DMS153 (cell line): ENCODE measurements around the gene LENG9.

Source experiments
- DNase-seq: peaks from one replicate; lab custom pipeline; 2025; lab: John Stamatoyannopoulos, UW

Gene LENG9

DNA sequence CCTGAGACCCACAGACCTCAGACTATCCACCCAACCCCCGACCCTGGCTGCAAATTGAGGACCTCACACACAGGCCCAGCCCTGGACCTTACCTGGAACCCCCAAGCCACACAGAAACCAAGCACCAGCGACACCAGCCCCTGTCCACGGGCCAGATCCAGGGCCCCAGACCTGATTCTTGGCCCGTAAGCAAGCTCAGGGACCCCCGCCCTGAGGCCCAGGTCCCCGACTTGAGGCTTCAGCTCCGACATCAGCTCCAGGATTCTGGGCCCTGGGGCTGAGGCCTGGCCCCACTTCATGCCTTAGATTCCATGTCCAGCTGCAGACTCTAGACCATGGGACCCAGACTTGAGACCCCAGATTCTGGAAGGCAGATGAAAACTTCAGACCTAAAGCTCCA lies 42.1 kb downstream of the LENG9 start:
- DNase-seq = no peak

DNA sequence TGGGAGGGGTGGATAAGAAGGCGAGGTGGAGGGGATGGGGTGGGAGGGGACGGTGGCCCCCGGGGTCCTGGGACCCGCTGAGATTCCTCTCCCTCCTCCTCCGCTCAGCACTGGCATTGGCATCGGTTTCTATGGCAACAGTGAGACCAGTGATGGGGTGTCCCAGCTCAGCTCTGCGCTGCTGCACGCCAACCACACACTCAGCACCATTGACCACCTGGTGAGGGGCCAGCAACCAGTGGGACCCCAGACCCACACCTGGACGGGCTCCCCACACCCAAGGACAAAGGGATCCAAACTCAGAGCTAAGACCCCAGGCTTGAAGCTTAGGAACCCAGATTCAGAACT lies 42.4 kb downstream of the LENG9 start:
- DNase-seq = no peak

DNA sequence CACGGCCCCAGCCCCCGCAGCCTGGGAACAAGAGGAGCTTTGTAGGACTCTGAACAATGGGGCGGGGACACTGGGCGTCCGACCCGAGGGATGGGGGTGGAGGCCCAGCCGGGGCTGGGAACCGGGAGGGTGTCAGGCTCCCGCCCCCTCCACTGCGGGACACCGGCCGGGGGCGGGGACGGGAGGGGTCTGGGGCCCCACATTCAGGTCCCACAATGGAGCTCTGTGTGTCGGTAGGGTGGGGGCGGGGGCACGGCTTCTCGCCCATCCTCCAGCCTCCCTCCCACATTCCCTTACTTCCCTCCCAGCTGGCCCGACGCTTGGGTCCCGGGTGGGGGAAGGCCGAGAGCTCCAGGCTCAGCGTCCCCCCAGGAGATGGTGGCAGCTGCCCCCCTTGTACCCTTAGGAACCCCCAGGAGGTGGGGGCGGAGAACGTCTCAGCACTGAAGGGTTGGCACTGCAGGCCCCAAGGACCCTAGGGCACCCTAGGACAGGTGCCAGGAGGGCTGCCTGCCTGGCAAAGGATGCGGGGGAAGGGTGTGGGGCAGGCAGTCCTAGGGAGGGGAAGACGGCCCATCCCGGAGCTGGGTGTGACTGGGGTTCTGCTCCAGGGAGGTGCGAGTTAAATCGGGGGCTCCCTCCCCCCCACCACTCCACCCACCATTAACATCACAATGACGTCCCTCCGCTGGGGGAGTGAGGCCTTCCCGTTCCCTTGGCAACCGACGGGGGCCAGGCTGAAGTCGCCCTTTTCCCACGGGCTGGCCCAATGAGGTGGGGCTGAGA lies 43.0 kb downstream of the LENG9 start:
- no peak for DNase-seq

DNA sequence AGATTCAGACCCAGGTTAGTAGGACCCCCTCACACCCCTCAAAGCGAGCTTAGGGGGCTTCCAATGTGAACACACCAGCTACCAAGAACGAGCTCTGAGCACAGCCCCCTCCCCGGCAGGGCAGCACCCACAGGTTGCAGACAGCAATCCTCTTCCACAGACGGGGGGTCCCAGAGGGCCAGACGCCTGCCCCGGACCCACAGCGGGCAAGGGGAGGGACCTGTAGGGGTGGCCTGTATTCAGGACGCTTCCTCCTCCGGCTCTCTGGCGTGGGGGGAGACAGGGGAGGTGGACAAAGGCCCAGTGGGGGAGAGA lies 43.6 kb downstream of the LENG9 start:
- no peak for DNase-seq

DNA sequence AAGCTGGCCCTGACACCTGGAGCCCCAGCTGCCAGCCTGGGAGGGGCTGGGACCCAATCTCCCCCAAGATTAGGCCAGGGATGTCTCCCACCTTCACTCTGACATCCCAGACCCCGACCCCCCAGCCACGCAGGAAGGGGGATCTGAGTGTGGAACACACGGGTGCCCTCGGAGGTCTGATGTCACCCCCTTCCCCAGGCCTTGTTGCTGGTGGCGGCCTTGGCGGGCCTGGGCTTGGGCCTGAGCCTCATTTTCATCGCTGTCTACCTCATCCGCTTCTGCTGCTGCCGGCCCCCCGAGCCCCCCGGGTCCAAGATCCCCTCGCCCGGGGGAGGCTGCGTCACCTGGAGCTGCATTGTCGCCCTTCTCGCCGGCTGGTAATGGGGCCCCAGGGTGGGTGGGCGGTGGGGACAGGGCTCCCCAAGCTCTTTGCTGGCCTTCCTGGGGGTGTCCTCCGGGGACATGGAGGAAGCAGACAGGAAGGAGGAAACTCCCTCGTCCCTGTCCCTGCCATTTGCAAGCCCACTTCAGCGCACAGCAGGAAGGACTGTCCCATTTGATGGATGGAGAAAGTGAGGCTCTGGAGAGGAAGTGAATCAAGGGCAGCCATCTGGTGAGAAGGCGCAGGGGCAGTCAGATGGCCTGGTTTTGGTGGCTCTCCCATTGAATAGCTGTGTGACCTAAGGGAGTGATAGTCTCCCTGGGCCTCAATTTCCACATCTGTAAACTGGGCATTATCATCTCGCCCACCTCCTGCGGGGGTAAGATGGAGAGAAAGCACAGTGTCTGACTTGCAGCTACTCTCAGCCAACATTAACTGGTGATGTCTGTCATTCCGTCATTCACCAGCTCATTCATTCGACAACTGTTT lies 44.4 kb downstream of the LENG9 start:
- no peak for DNase-seq

DNA sequence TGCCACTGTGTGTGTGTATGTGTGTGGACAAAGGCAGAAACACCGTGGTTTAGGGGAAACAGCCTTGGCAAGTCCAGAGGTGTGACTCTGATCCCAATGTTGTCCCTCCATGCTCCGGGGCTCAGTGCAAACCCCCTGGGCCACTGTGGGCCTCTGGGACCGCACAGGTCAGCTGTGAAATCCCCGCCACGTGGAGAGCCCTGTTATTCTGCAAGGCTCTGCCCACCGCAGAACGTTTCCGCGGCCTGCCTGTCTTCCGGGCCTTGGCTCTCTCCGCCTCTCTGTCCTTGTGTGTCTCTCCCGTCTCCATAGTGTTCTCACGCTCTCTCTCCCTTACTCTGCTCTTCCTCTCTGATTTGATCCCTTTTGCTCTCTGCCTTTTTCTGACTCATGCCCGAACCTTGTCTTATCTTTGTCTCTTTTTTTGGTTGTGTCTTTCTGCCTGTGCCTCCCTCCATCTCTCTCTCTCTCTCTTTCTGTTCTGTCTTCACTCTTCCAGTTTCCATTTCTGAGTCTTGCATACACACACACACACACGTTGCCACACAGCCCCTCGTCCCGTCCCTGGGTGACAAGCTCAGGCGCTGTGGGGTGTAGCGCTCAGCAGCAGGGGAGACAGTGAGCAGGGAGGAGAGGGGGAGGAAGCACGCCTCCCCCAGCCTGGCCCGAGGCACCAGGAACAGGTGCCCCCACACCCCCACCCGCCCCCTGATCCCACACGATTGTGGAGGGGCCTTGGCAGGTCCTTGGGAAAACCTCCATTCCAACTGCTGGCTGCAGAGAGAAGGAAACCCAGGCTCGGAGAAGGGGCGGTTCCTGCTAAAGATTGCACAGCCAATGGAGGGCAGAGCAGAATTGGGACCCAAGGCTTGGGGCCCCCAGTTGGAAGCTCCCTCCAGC lies 45.3 kb downstream of the LENG9 start:
- DNase-seq = no peak

DNA sequence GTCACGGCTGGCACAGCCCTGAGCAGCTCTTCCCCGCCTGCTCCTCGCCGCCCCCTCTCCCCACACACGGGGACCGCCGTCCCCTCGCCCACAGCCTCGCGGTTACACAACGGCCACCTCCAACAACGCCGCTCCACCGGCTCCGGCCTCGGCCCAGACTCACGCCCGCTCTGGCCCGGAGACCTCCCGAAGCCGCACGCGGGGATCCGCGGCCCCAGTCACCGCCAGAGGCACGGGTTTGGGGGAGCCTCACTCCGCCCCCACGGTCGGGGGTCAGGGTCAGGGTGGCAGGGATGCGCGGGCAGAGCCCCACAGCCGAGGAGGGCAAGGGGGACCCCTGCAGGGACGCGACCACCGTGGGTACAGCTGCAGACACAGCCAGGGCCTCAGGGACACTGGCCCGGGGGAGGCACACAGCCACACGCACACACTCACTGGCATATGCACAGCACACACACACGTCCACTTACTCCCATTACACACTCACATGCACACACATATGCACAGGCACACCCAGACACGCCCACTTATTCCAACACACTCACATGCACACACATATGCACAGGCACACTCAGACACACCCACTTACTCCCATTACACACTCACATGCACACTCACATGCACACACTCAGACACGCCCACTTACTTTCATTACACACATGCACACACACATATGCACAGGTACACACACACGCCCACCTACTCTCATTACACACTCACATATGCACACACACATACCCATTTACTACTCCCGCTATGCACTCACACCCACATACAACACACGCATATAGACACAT lies 46.7 kb downstream of the LENG9 start:
- DNase-seq = no peak

DNA sequence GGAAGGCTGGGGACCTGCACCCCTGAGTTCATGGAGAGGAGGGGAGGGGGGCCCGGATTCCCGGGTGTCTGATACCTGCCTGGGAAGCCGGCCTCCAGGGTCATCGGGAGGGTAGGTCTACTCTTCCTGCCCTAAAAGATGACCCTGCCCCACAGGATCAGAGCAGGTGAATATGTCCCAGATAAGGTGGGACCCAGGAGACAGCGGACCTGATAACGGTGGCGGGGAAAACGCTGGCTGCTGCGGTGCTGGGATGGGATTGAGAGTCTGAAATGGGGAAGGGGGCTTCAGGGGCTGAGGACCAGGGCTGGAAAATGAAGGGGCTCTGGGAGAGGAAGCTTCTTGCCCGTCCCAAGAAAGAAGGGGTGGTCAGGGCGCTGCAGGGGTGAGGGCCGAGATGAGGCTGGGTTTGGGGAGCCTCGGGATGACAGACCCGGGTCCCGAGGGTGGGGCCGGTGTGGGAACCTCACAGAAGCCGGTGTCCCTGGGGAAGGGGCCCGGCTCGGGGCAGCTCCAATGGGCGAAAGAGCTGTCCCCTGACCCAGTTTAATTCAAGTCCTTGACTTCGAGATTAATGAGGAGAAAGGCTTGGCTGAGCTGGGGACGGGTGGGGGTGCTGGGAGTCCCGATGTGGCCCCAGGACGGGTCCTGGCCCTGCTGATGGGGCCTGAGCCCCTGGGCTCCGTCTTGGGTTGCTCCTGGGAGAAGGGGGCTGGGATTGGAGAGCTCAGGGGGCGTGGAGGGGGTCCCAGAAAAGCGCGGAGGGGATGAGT lies 47.5 kb downstream of the LENG9 start:
- no peak for DNase-seq

DNA sequence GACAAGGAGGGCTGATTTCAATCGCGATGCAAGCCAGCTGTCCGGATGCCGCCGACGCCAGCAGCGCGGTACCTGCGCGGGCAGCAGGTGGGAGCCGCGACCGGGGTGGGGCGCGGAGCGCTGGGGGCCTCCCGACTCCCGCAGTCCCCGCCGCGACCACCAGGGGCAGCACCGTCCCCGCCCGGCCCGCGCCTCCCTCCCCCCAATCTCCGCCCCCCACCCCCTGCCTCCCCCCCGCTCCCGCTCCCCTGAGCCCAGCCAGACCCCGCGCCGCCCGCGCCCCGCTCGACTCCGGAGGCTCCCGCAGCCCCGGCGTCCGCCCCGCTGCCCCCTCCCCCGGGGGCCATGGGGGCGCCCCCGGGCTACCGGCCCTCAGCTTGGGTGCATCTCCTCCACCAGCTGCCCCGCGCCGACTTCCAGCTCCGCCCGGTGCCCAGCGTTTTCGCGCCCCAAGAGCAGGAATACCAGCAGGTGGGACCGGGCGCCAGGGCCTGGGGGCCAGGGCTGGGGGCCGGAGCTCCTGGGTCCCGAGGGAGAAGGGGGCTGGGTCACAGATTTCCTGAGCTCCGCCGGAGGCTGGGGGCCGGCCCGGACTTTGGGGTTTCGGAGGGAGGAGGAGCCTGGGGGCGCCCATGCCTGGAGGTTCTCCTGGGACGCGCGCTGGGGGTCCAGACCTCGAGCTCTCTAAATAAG lies 48.2 kb downstream of the LENG9 start, which contains the start of gene TTYH1:
Gene TTYH1 (plus strand): TSS at position 257 of the 693 bp plus-strand sequence. CDS start 89 bp downstream, at position 346.
- DNase-seq = no peak

DNA sequence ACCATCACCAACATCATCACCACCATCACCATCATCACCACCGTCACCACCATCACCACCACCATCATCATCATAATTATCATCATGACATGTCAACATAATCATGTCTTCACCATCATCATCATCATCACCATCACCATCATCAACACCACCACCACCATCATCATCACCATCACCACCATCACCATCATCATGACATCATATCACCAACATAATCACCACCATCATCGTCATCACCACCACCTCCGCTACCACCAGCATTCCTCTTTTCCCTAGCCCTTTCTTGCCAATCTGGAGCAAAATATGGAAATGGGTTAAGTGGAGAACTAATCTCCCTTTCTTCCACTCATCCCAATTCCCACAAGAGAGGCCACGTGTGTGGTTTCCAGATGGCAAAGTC lies 49.4 kb downstream of the LENG9 start:
- DNase-seq = no peak

DNA sequence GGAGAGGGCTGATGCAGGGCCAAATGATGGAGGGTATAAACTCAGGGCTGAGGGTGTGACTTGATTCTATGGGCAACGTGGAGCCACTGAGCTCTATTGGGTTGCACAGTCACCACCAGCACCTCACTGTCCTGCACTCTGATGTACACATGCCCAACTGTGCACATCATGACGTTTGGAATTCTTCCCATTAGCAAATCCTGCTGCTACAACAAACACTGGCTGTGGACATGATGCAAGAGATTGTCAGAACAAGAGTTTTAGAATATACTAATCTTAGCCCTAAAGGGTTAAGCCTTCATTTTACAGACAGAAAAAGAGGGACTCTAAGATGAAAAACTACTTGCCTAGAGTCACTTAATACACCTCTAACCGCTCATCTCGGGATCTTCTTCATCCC lies 50.7 kb downstream of the LENG9 start:
- DNase-seq = no peak
